H1 (cell line): ENCODE data around the gene ARHGDIB. TPM values are rescaled to one million over a fixed set of nuclear protein-coding genes. Genes with fewer than 3 reads are reported as not detected.

ENCODE experiments used
- CTCF ChIA-PET: fragments of 300-600 bp; sonication (Branson Sonifier 250); formaldehyde crosslinking; loops from one replicate; lab custom pipeline; 2021; ENCODE audit not compliant: partially characterized antibody; lab: Charles Lee
- POLR2A ChIA-PET: fragments of 300-600 bp; sonication (Branson Sonifier 250); formaldehyde crosslinking; loops from one replicate; lab custom pipeline; 2021; ENCODE audit warnings: inconsistent platforms; ENCODE audit not compliant: partially characterized antibody; lab: Charles Lee
- DNase-seq, 2 experiments: peaks; one replicate each; pipeline versions ENCODE4 v3.0.0 to v3.0.0-alpha.2; 2010 to 2022; ENCODE audit warnings: low spot score in 2 of 2, low read depth in 1 of 2, mixed read lengths in 1 of 2
- FAIRE-seq: peaks from 2 replicates; lab custom pipeline; 2011; peaks lifted over from hg19 to GRCh38; lab: Jason Lieb, UNC
- H2AFZ ChIP-seq: 2 replicates; pipeline ENCODE4 v1.8.1; 2012; ENCODE audit warnings: low read length, inconsistent platforms
- H2AK5ac ChIP-seq: 2 replicates; pipeline ENCODE4 v1.6.1; 2013; ENCODE audit warnings: low read depth, low read length
- H2BK120ac ChIP-seq: replicated peaks from 2 replicates; pipeline ENCODE3; 2013; ENCODE audit warnings: low read depth, low read length, inconsistent platforms
- H2BK12ac ChIP-seq: 2 replicates; pipeline ENCODE4 v1.6.1; 2013; ENCODE audit warnings: low read depth, low read length
- H2BK15ac ChIP-seq: 2 replicates; pipeline ENCODE4 v1.6.1; 2013; ENCODE audit warnings: low read length
- H2BK20ac ChIP-seq: 2 replicates; pipeline ENCODE4 v1.6.1; 2013; ENCODE audit warnings: low read length
- H2BK5ac ChIP-seq: 2 replicates; pipeline ENCODE4 v1.6.1; 2013; ENCODE audit warnings: low read depth, low read length
- H3K14ac ChIP-seq: 2 replicates; pipeline ENCODE4 v1.6.1; 2013; ENCODE audit warnings: inconsistent platforms; ENCODE audit not compliant: insufficient read length
- H3K18ac ChIP-seq: 2 replicates; pipeline ENCODE4 v1.6.1; 2013; ENCODE audit warnings: low read length; ENCODE audit errors: extremely low read depth
- H3K23ac ChIP-seq: 2 replicates; pipeline ENCODE4 v1.6.1; 2013; ENCODE audit warnings: inconsistent platforms; ENCODE audit not compliant: insufficient read length
- H3K23me2 ChIP-seq: 2 replicates; pipeline ENCODE4 v1.6.1; 2013; ENCODE audit warnings: low read depth, low read length
- H3K27ac ChIP-seq: 2 replicates; pipeline ENCODE4 v1.6.1; 2011; ENCODE audit warnings: low read depth, low read length, inconsistent platforms
- H3K27me3 ChIP-seq, 4 experiments: replicated peaks in 1 of 4; 1 replicate in 1 of 4; 2 replicates in 3 of 4; pipeline versions ENCODE4 v1.6.1 to v1.8.1; 2011 to 2013; ENCODE audit warnings: low read length in 3 of 4, mild to moderate bottlenecking in 3 of 4, inconsistent platforms in 2 of 4, mixed read lengths in 2 of 4, moderate library complexity in 1 of 4; ENCODE audit not compliant: control insufficient read depth in 3 of 4, insufficient read depth in 3 of 4; ENCODE audit errors: extremely low read depth in 1 of 4
- H3K36me3 ChIP-seq, 4 experiments: 2 replicates each; pipeline versions ENCODE4 v1.6.1 to v1.8.1; 2011 to 2013; ENCODE audit warnings: mild to moderate bottlenecking in 4 of 4, low read length in 3 of 4, moderate library complexity in 2 of 4, control low read depth in 1 of 4, inconsistent platforms in 1 of 4; ENCODE audit not compliant: insufficient read depth in 4 of 4, control insufficient read depth in 2 of 4
- H3K4ac ChIP-seq: replicated peaks from 2 replicates; pipeline ENCODE3; 2013; ENCODE audit warnings: low read length, low read depth, mixed read lengths, inconsistent platforms; ENCODE audit not compliant: insufficient read length
- H3K4me1 ChIP-seq, 4 experiments: replicated peaks in 1 of 4; 1 replicate in 1 of 4; 2 replicates in 3 of 4; pipeline versions ENCODE4 v1.6.1 to v1.8.1; 2011 to 2013; ENCODE audit warnings: low read length in 3 of 4, inconsistent platforms in 2 of 4, mixed read lengths in 1 of 4; ENCODE audit not compliant: insufficient read depth in 4 of 4, control insufficient read depth in 3 of 4
- H3K4me2 ChIP-seq, 2 experiments: 2 replicates each; pipeline versions ENCODE4 v1.6.1 to v1.8.1; 2011 to 2013; ENCODE audit warnings: low read depth in 2 of 2, low read length in 2 of 2, control low read depth in 1 of 2, inconsistent platforms in 1 of 2, mild to moderate bottlenecking in 1 of 2; ENCODE audit not compliant: insufficient read depth in 1 of 2
- H3K4me3 ChIP-seq, 4 experiments: fragments of 200-600, 300-600 bp in 1 of 4; sonication (generic), shearing (Covaris generic), sonication (Bioruptor Twin) in 1 of 4; 2 replicates each; pipeline versions ENCODE4 v1.5.1 to v1.8.1; 2011 to 2016; ENCODE audit warnings: low read length in 4 of 4, low read depth in 3 of 4, control low read depth in 2 of 4, inconsistent platforms in 2 of 4, mild to moderate bottlenecking in 2 of 4, mixed read lengths in 1 of 4, moderate library complexity in 1 of 4; ENCODE audit not compliant: insufficient read depth in 2 of 4; ENCODE audit errors: extremely low read depth in 1 of 4
- H3K56ac ChIP-seq: replicated peaks from 2 replicates; pipeline ENCODE3; 2013; ENCODE audit warnings: low read depth, mild to moderate bottlenecking, mixed read lengths, low read length, inconsistent platforms; ENCODE audit not compliant: insufficient read length
- H3K79me1 ChIP-seq: 2 replicates; pipeline ENCODE4 v1.6.1; 2013; ENCODE audit warnings: low read depth, low read length, control low read depth
- H3K79me2 ChIP-seq, 2 experiments: 2 replicates each; pipeline versions ENCODE4 v1.6.1 to v1.8.1; 2012 to 2013; ENCODE audit warnings: low read length in 2 of 2, mild to moderate bottlenecking in 2 of 2, inconsistent platforms in 1 of 2; ENCODE audit not compliant: insufficient read depth in 2 of 2, control insufficient read depth in 1 of 2
- H3K9ac ChIP-seq, 4 experiments: replicated peaks in 1 of 4; 1 replicate in 1 of 4; 2 replicates in 3 of 4; pipeline versions ENCODE4 v1.6.1 to v1.8.1; 2011 to 2013; ENCODE audit warnings: low read depth in 3 of 4, low read length in 3 of 4, control low read depth in 2 of 4, mild to moderate bottlenecking in 2 of 4, moderate library complexity in 2 of 4, inconsistent platforms in 1 of 4; ENCODE audit errors: extremely low read depth in 1 of 4
- H3K9me3 ChIP-seq, 2 experiments: 2 replicates each; pipeline versions ENCODE4 v1.6.1 to v1.8.1; 2012 to 2013; ENCODE audit warnings: mild to moderate bottlenecking in 2 of 2, moderate library complexity in 2 of 2, control low read depth in 1 of 2, inconsistent platforms in 1 of 2, low read depth in 1 of 2, low read length in 1 of 2, mixed read lengths in 1 of 2; ENCODE audit not compliant: insufficient read depth in 2 of 2
- H4K20me1 ChIP-seq, 2 experiments: replicated peaks in 1 of 2; 2 replicates each; pipeline versions ENCODE3 to v1.8.1; 2011 to 2013; ENCODE audit warnings: inconsistent platforms in 2 of 2, low read length in 2 of 2, mild to moderate bottlenecking in 1 of 2; ENCODE audit not compliant: insufficient read depth in 2 of 2, control insufficient read depth in 1 of 2
- H4K5ac ChIP-seq: 2 replicates; pipeline ENCODE4 v1.6.1; 2013; ENCODE audit warnings: low read length, low read depth, mixed read lengths, inconsistent platforms; ENCODE audit not compliant: insufficient read length
- H4K8ac ChIP-seq: 2 replicates; pipeline ENCODE4 v1.8.0; 2013; ENCODE audit warnings: mild to moderate bottlenecking, moderate library complexity, low read length, inconsistent platforms; ENCODE audit not compliant: insufficient read depth; ENCODE audit errors: extremely low read depth
- H4K91ac ChIP-seq: replicated peaks from 2 replicates; pipeline ENCODE3; 2013; ENCODE audit warnings: low read length, mixed read lengths, inconsistent platforms; ENCODE audit not compliant: insufficient read length
- ASH2L ChIP-seq: fragments of 200-600, 300-600 bp; sonication (generic); IDR thresholded peaks from one replicate; pipeline ENCODE4 v1.7.1; 2017; ENCODE audit warnings: low read length
- BACH1 ChIP-seq: IDR thresholded peaks from 2 replicates; pipeline ENCODE4 v1.6.1; 2012; ENCODE audit warnings: low read length, improper control_type of control experiment
- RBBP5 ChIP-seq: IDR thresholded peaks from 2 replicates; pipeline ENCODE4 v1.7.1; 2012; ENCODE audit warnings: low read depth, mild to moderate bottlenecking, inconsistent platforms, low read length, moderate library complexity, borderline replicate concordance
- RNF2 ChIP-seq: fragments of 200-900, 300-1000 bp; sonication (generic); IDR thresholded peaks from 2 replicates; pipeline ENCODE4 v1.7.1; 2016; ENCODE audit warnings: borderline replicate concordance, low read depth, mild to moderate bottlenecking, antibody characterized with exemption, low read length; ENCODE audit not compliant: poor library complexity, severe bottlenecking; ENCODE audit errors: missing control alignments
- SIN3A ChIP-seq, 2 experiments: IDR thresholded peaks in 1 of 2; conservative IDR thresholded peaks in 1 of 2; 2 replicates each; pipeline ENCODE4 v1.6.1; 2011 to 2012; ENCODE audit warnings: low read length in 2 of 2, improper control_type of control experiment in 1 of 2, low read depth in 1 of 2, mild to moderate bottlenecking in 1 of 2
- SP1 ChIP-seq: IDR thresholded peaks from 2 replicates; pipeline ENCODE4 v1.6.1; 2011; ENCODE audit warnings: low read depth, low read length
- SRF ChIP-seq: IDR thresholded peaks from 2 replicates; pipeline ENCODE4 v1.6.1; 2011; ENCODE audit warnings: mild to moderate bottlenecking, low read depth, low read length, moderate library complexity
- TAF7 ChIP-seq: optimal IDR thresholded peaks from 2 replicates; pipeline ENCODE3; 2011; ENCODE audit warnings: low read depth, mild to moderate bottlenecking, inconsistent platforms, low read length, moderate library complexity, borderline replicate concordance
- WGBS, 2 experiments: shearing (Covaris generic) in 1 of 2; methylation state at CpG; one replicate each; pipeline versions ENCODE4 v1.1.6 to v1.1.7; 2013 to 2015; ENCODE audit warnings: low lambda C conversion rate in 2 of 2, mixed read lengths in 2 of 2, inconsistent platforms in 1 of 2, low coverage in 1 of 2, missing lambda C conversion rate in 1 of 2; ENCODE audit not compliant: insufficient replicate concordance in 2 of 2, insufficient coverage in 1 of 2, insufficient read length in 1 of 2; ENCODE audit errors: extremely low coverage in 1 of 2, missing lambda C conversion rate in 1 of 2; 5-methylcytosine and 5-hydroxymethylcytosine counted together
- polyA plus RNA-seq, 7 experiments: library from polyadenylated mRNA; depleted of rRNA in 3 of 7; stranded (reverse) in 5 of 7; unstranded in 2 of 7; fragments of >200 nt in 5 of 7; fragments of 200-250 nt in 2 of 7; gene quantifications; 1 replicate in 5 of 7; 2 replicates in 1 of 7; 4 replicates in 1 of 7; pipeline versions ENCODE4 v1.2.1 to v1.2.3, GENCODE V29; 2011 to 2013; ENCODE audit warnings: missing spikeins in 2 of 7, mixed read lengths in 2 of 7
- total RNA-seq: library from RNA; stranded (reverse); fragmentation: NEBNext Ultra II Directional; extraction: Animal tissue kit (Norgen Biotek cat#: 25700); gene quantifications from 2 replicates; pipeline ENCODE4 v1.2.1, GENCODE V29; 2021
- TF ChIP-seq, protein P1 (sequence below): IDR thresholded peaks from 2 replicates; pipeline ENCODE4 v1.6.1; 2011; ENCODE audit warnings: low read depth, mild to moderate bottlenecking, low read length; ENCODE audit not compliant: insufficient read depth

Gene ARHGDIB
- total and polyA plus RNA-seq, 2 of the 8 experiments (the other 6 are each of a cell fraction or from before 2014, with no cell fraction given), result 0.82 to 1.3 TPM

- WGBS, 2 experiments, result 80% methylated on average over 13 of the region's 13 CpGs; no CpG with 5 or more reads in 1 of the 2 experiments
- no peak overlapping the region for H3K56ac ChIP-seq
- no peak for DNase-seq
- H3K4ac ChIP-seq, result no peak overlapping the region
- no peaks in the 10 kb centered on the region for H3K4me1 ChIP-seq
- no peaks in the 10 kb centered on the region for H3K23me2 ChIP-seq
- H4K91ac ChIP-seq, result no peak overlapping the region
- POLR2A ChIA-PET, result no interaction called here
- no peak overlapping the region for H2BK5ac ChIP-seq
- H3K23ac ChIP-seq, result no peak overlapping the region
- H3K79me1 ChIP-seq, result no peaks in the 10 kb centered on the region
- H4K5ac ChIP-seq, result no peak overlapping the region
- no peak overlapping the region for H2BK20ac ChIP-seq
- no peaks in the 10 kb centered on the region for H3K79me2 ChIP-seq
- H3K9ac ChIP-seq, result no peak overlapping the region
- H3K36me3 ChIP-seq, result no peaks in the 10 kb centered on the region
- FAIRE-seq, result no peak
- H2AK5ac ChIP-seq, result no peak overlapping the region
- H3K18ac ChIP-seq, result no peak overlapping the region
- H3K4me2 ChIP-seq, result no peak overlapping the region
- H4K20me1 ChIP-seq, result no peaks in the 10 kb centered on the region
- H3K14ac ChIP-seq, result no peak overlapping the region
- CTCF ChIA-PET, result interaction anchor here (3.7 kb wide), 1 partner anchor 24 kb away, joined by 9 read pairs; no protein-coding TSS in a partner anchor
- H3K9me3 ChIP-seq, result no peaks in the 10 kb centered on the region
- no peak overlapping the region for H2AFZ ChIP-seq
- H3K27me3 ChIP-seq, result no peaks in the 10 kb centered on the region
- H3K4me3 ChIP-seq, result no peak overlapping the region
- no peak overlapping the region for H2BK15ac ChIP-seq
- no peak overlapping the region for H3K27ac ChIP-seq
- no peak overlapping the region for H2BK120ac ChIP-seq
- no peak overlapping the region for H4K8ac ChIP-seq
- H2BK12ac ChIP-seq, result no peak overlapping the region
- TF ChIP-seq, protein P1, sequence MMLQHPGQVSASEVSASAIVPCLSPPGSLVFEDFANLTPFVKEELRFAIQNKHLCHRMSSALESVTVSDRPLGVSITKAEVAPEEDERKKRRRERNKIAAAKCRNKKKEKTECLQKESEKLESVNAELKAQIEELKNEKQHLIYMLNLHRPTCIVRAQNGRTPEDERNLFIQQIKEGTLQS, result no peak
- TF ChIP-seq RNF2 (no peak), SP1 (no peak), RBBP5 (no peak), SRF (no peak), TAF7 (no peak), SIN3A (conservative IDR thresholded peaks at IDR 0.05 in 1 of 2, IDR thresholded peaks at IDR 0.05 in 1 of 2; ENCODE audit: low read depth in 1 of 2, low read length in 2 of 2) (no peak), ASH2L (no peak), BACH1 (no peak)
Observed at GRCh38 chr12:14960548-14961465, 594 bp downstream of the ARHGDIB start.
